GM21423 (cell line): Measurements from ENCODE around the gene MRGPRD.
"Not testable (repeated sequence)": the region's sequence is repeated elsewhere in the genome, so short reads cannot be mapped to it uniquely, and the experiment has no call there.

Source experiments
- ATAC-seq: cut with Tn5 transposase; IDR thresholded peaks from one replicate; pipeline ENCODE4 v1.9.1; 2021; ENCODE audit warnings: mild to moderate bottlenecking, moderate library complexity; ENCODE audit not compliant: unreplicated experiment

Gene MRGPRD

GRCh38 chr11:68994894-68995285 lies 14.1 kb upstream of the MRGPRD start:
- no peak for ATAC-seq

- ATAC-seq, result no peak
These were observed 13.5 kb upstream of the MRGPRD start for GRCh38 chr11:68994161-68994893.

DNA sequence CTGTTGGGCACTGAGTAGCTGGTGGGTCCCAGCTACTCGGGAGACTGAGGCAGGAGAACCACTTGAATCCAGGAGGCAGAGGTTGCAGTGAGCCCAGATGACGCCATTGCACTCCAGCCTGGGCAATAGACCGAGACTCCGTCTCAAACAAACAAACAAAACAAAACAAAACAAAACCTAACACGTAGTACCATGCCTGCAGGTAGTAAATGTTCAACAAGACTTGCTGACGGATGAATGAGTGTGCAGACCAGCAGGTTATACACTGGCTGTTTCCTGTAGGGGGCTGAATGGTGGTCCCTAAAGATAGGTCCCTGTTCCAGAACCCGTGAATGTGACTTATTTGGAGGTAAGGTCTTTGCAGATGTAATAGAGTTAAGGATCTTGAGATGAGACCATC lies 12.8 kb upstream of the MRGPRD start:
- ATAC-seq, result no peak

DNA sequence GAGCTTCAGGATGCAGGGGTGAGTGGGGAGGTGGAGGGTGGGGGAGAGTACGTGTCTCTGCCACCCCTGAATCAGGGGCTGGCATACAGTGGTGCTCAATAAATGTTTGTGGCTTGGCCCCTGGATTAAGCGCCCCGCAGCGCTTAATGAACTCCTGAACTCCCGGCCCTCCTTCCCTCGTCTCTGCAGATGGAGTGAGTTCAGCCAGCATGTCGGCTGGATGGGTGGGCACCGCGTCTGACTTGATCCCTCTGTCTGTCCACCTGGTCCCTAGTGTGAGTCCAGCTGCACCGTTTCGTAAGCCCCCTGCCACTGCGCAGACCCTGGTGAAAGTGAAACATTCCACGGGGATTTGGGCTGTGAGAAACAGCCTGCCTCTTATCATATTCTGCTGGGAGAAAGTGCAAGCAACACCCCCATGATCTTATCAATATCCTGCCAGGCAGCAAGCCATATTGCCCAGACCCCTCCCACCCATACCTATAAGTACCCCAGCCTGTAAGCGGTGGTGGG lies 12.0 kb upstream of the MRGPRD start:
- ATAC-seq, result no peak

GRCh38 chr11:68990995-68991780 lies 10.4 kb upstream of the MRGPRD start:
- ATAC-seq, result no peak

- no peak for ATAC-seq
These were observed 9.3 kb upstream of the MRGPRD start for GRCh38 chr11:68989936-68990606.

- ATAC-seq, result no peak
These were observed 7.7 kb upstream of the MRGPRD start for GRCh38 chr11:68988491-68988890.

GRCh38 chr11:68987211-68987610 lies 6.4 kb upstream of the MRGPRD start:
- ATAC-seq, result no peak

GRCh38 chr11:68983801-68984200 lies 3.0 kb upstream of the MRGPRD start:
- ATAC-seq, result no peak

- no peak for ATAC-seq
These were observed 1.3 kb upstream of the MRGPRD start for GRCh38 chr11:68982134-68982533.

DNA sequence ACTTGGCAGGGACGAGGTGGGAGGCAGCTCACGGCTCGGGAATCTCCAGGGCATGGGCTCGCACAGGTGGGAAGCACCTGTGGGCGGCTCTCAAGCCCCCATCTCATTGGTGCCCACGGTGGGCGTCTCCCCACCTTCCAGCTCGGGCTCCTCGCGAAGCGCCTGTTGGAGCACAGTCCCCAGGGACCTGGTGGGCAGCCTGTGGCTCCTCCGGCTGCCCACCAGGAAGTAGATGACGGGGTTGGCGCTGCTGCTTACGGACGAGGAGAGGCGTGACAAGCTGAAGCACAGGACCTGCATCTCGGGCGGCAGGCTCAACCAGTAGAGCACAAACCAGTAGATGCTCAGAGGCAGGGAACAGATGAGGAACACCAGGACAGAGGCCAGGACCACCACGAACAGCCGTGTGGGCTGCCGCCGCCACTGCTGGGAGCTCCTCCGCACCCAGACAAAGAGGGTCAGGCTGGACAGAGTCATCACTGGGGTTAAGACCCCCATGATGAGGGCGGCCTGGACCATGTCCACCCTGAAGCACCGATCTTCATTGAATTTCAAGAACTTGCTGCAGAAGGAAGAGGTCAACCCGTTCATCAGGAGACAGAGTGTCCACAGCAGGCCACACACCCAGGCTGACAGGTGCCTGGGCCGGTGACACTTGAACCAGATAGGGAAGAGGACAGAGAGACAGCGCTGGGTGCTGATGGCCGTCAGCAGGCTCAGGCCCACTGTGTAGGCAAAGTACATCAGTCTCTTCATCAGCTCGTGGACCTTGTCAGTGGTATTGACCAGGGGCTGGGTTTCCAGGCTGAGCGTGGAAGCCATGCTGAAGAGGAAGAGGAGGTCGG lies 633 bp downstream of the MRGPRD start:
- ATAC-seq, result no peak

GRCh38 chr11:68978931-68979594 lies 1.7 kb downstream of the MRGPRD start:
- no peak for ATAC-seq

GRCh38 chr11:68978626-68978930 lies 2.2 kb downstream of the MRGPRD start:
- ATAC-seq, result no peak

DNA sequence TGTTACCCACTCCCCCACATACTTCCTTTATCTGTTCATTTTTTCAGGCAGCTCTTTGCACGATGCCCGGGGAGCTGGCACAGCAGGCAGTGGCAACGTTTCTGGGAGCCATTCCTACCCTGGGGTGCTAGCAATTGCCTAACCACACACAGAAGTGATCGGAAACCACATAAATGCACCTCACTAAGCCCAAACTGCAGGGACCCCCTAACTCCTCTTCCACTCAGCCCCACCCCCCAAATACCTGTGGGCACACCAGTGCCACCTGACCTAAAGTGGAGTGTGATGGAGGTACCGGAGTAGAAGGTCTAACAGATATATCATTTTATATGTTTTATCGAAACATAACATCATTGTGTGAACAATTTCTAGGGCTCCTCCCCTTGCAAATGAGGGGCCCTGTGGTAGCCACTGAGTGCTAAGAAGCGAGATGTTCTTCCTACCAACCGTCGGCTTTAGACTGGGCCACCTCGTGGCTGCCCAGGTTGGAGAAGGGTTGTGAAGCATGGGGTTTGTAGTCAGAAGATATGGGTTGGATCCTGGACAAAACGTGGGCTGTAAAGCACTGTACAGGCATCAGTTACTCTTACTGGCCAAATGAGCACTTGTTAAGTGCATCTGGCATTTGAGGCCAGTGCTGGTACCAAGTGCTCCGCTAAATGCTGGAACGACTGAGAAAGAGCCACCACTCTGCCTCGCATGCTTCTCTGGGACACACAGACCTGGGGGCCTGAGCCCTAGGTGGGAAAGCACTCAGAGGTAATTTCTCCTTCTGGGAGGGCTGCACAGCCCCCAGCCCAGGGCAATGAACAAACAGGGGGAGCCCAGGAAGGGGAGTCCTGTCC lies 2.8 kb downstream of the MRGPRD start:
- no peak for ATAC-seq

- ATAC-seq, result no peak
These were observed 4.2 kb downstream of the MRGPRD start for GRCh38 chr11:68976563-68976962.

DNA sequence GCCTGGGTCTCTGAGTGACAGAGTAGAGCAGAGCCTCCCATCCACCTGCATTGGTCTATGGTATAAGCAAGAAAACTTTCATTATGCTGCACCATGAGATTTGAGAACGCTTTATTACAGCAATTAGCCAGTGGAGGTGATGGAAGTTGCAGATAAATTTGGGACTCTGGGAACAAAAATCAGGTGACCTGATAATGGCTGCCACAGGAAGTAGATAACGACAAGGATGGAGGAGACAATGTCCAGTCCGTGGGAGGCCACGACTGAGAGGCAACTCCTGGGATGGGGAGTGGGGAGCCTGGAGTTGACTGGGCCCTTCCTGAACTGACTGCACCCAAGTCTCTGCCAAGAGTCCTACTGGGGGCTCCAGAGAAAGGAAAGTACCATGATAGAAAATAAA lies 4.7 kb downstream of the MRGPRD start:
- ATAC-seq, result no peak

DNA sequence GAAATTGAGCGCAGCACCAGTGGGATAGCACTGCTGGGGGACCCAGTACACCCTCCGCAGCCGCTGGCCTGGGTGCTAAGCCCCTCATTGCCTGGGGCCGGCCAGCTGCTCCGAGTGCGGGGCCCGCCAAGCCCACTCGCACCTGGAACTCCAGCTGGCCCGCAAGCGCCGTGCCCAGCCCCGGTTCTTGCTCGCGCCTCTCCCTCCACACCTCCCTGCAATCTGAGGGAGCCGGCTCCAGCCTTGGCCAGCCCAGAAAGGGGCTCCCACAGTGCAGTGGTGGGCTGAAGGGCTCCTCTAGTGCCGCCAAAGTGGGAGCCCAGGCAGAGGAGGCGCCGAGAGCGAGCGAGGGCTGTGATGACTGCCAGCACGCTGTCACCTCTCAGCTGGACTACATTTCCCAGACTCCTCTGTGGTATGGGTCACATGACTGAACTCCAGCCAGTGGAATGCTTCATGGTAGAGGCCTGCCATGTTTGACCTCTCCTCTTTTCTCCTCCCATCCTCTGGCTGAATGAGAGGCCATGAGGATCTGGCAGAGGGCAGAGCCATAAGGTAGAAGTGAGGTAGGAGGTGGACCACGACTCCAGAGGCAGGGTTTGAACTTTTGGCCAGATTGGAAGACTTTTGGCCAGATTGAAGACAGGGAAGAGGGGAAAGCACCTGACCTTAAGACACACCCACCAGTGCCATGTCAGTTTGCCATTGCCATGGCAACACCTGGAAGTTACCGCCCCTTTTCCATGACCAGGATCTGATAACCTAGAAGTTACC lies 6.2 kb downstream of the MRGPRD start:
- no peak for ATAC-seq

GRCh38 chr11:68973706-68974105 lies 7.1 kb downstream of the MRGPRD start:
- ATAC-seq, result not testable (repeated sequence)

- ATAC-seq, result no peak
These were observed 7.6 kb downstream of the MRGPRD start for GRCh38 chr11:68973219-68973618.
